GM21717 (cell line): ENCODE results near the gene ING5.
"Not testable (repeated sequence)": the region's sequence is repeated elsewhere in the genome, so short reads cannot be mapped to it uniquely, and the experiment has no call there.

Source experiments
- ATAC-seq: cut with Tn5 transposase; IDR thresholded peaks from one replicate; pipeline ENCODE4 v1.9.1; 2021; ENCODE audit warnings: mild to moderate bottlenecking, moderate library complexity; ENCODE audit not compliant: unreplicated experiment

ING5 gene

DNA sequence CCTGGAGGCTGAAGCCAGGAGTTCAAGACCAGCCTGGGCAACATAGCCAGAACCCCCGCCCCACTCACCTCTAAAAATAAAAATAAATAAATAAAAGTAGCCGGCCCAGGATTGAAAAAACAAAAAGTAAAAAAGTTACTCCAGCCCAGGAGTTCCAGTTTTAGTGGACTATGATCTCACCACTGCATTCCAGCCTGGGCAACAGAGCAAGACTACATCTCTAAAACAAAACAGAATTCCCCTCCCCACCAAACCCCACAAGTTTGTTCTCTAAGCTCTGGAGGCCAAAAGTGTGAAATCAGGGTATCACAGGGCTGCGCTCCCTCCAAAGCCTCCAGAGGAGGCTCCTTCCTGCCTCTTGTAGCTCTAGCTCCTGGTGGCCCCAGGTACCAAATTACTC is 34.3 kb downstream of the ING5 start:
- no peak for ATAC-seq

DNA sequence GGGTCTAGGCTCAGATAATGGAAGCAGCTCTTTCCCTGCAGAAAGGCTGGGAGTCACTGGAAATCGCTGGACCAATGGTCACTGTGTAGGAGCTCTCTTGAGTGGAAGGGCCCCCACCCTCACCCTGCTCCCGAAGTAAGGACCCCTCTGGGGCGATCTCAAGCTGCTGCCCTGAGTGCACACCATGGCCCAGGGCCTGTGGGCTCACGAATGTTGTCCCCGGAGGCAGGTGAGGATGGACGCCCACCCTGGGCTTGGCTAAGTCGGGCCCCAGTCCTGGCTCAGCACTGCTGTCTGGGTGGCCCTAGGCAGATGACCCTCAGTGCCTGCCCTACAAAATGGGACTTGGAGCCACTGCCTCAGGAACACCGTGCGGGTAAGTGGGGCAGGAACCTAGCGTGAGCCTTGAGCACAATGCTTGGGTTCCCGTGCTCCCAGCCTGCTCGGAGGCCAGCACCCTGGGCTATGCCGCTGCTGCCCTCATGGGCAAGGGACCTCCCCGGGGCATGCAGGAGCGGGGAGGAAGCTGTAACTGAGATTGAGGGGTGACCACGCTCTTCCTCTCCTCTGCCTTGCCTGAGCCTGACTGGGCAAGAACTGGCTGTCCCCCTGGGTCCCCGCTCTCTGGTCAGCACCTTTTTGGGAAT is 36.3 kb downstream of the ING5 start:
- ATAC-seq = no peak

DNA sequence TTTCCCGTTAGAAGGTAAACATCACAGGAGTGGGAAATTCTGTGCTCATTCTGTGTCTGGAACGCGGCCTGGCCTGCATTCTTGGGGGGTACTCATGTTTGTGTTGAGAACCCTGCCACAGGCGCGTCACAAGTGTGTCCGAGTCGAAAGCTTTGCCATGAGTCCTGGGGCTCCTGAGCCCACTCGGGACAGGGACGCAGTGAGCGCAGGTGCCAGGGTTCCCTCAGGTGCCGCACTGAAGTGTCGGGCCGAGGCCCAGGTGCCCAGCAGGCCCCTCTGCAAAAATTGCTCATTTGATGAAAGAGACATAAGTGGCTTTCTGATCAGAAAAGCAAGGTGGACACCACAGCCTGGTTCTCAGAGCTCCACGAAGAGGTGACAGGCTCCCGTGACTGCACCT is 37.3 kb downstream of the ING5 start:
- ATAC-seq = no peak

DNA sequence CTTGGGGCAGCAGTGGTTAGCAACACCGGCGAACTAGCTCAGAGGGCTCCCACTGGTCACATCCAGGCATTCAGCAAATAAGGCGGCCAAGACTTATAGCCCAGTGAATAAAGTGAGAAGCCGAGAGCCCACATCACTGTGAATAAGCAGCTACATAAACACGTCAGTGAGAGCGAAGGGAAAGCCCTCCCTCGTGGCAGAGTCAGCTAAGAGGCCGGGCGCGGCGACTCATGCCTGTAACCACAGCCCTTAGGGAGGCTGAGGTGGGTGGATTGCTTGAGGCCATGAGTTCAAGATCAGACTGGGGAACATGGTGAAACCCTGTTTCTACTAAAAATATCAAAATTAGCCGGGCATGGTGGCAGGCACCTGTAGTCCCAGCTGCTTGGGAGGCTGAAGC is 37.8 kb downstream of the ING5 start:
- no peak for ATAC-seq

DNA sequence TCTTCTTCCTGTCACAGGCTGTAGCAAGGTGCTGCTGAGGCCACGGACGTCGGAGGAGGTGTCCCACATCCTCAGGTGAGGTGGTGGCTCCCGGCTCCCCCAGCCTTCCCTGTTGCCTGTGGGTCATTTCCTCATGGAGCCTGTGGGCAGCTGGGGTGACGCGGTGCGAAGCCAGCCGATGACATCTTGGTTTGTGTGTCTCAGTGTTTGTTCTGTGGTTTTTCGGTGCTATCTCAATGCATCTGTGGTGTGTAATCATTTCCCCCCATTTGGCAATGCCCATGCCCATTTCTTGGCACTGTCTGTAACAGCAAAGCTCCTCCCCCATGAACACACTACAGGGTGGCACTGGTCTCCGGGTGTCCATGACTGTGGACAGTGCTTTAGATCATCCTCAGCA is 39.2 kb downstream of the ING5 start:
- ATAC-seq = no peak

DNA sequence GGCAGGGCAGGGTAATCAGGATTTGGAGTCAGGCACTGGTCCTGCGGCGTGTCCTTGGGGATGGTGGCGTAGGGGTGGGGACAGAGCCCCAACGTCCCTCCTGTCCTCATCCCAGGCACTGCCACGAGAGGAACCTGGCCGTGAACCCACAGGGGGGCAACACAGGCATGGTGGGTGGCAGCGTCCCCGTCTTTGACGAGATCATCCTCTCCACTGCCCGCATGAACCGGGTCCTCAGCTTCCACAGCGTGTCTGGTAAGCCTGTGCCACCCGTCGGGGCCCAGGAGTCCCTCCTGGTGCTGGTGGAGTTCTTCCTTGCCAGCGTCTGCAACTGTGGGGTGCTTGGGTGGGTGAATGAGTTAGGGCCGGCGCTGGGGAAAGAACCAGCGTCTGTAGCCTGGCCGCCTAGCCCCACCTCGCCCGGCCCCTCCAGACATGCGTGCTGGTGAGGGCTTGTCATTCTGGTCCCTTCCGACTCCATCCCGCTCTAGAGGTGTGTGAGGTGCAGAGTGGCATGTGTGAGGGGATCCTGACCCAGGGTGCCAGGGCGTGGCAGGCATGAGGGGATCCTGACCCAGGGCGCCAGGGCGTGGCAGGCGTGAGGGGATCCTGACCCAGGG is 40.6 kb downstream of the ING5 start:
- no peak for ATAC-seq

DNA sequence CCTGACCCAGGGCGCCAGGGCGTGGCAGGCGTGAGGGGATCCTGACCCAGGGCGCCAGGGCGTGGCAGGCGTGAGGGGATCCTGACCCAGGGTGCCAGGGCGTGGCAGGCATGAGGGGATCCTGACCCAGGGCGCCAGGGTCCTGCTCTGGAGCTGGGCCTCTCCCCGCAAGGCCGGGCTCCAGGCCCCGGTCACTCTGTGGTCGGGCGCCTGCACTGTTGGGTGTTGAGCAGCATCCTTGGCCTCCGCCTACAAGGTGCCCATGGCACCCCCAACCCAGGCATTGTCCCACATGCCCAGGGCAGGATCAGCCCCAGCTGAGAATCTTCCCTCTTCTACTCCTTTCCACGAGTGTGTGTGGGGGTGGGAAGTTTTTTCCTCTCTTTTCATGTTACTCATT is 41.2 kb downstream of the ING5 start:
- ATAC-seq = not testable (repeated sequence)

DNA sequence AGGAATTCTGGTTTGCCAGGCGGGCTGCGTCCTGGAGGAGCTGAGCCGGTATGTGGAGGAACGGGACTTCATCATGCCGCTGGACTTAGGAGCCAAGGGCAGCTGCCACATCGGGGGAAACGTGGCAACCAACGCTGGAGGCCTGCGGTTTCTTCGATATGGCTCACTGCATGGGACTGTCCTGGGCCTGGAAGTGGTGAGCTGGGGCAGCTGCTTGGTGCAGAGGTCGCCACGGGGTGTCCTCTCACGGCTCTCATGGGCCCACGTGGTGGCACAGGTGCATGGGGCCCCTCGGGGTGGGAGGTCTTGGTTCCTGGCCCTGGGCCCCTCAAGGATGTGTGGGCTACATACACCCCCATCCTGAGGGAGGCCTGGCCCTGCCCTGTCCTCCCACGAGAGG is 41.8 kb downstream of the ING5 start:
- no peak for ATAC-seq

DNA sequence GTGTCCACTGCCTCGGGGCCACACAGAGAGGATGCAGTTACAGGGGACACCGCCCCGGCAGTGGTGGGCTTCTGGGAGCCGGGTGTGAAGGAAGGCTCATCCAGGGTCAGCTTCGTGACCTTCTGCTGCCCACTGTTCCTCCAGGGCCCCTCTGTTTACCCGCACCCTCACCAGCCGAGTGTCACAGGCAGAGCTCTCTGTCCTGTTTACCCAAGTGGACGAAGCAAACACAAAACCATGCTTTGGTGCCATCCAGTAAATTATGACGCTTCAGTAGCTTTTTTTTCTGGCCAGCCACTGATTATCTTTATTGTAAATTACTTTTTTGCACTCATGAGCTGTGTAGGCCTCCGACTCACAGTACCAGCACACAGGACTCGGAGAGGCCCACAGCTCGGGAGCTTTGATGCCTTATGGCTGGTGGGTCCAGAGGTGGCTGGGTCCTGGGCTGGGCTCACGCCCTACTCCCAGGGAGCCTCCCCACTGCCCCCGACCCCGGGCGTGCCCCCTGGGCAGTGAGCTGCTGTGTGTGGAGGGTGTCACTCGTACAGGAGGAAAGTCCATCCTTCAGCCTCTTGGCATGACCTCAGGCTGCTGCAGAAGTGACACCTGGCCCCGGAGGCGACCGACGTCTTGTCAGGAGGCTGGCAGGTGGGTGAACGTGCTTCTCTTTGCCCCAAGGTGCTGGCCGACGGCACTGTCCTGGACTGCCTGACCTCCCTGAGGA is 42.4 kb downstream of the ING5 start:
- ATAC-seq = no peak

DNA sequence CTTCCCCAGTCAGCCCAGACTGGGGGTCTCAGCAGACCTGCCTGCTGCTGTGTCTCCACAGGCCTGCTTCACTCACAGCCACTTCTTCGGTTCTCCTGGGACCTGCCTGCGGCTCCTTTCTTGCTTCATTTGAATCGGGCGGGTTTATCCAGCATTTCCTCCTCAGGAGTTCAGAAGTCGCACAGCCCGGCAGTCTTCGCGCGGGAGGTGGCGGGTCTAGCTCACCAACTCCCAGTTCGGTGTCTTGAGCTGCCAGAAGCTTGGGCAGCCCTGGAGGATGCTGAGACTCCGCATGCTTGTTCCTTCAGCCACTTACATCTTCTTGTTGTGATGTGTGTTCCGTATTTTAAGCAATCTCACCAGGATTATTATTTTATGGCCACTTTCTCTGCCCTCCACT is 43.4 kb downstream of the ING5 start:
- no peak for ATAC-seq

DNA sequence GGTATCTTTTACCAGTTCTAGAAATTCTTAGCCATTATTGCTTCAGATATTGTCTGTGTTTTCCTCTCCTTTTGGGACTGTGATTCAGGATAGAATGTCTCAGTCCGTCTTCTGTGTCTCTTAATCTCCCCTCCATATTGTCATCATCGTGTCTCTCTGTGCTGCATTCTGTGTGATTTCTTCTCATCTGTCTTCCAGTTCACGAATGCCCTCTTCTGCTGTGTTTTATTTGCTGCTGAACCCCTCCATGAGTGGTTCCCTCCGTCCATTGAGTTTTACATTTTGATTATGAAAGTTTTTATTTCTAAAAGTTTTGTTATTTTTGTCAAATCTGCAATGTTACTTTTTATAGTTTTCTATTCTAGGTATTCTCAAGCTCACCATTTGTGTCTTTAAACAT is 44.2 kb downstream of the ING5 start:
- no peak for ATAC-seq

DNA sequence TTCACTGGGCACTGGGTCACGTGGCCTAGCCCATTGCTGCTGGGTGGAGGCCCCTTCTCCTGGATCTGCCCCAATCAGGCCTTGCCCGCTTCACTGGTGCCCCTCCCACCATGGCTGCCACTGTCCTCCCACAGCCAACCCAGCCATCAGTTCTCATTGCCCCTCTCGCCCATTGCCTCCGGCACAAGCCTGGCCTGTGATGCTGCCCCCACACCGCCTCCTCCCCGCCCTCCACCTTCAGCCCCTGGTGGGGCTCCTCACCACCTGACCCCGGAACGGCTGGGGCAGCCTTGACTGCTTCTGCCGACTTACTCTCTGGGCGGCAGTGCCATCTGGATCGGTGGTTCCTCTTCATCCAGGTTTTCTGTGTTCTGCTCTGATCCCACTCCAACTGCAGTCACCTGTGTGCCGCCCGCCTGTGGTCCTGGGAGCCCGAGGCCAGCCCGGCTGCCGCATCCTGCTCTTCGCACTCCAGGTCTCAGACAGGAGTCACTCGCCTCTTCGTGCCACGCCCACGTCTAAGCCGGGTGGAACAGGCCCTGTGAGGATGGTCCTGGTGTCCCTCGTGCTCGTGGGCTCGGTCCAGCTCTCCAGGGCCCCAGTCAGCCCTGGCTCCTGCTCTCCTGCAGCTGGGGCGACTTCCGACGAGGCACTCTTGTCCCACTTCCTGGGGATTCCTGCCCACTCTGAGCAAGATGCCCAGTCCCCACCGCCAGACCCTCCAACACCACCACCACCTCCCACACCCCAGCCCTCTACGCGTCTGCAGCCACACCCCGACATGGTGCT is 46.8 kb downstream of the ING5 start:
- no peak for ATAC-seq

DNA sequence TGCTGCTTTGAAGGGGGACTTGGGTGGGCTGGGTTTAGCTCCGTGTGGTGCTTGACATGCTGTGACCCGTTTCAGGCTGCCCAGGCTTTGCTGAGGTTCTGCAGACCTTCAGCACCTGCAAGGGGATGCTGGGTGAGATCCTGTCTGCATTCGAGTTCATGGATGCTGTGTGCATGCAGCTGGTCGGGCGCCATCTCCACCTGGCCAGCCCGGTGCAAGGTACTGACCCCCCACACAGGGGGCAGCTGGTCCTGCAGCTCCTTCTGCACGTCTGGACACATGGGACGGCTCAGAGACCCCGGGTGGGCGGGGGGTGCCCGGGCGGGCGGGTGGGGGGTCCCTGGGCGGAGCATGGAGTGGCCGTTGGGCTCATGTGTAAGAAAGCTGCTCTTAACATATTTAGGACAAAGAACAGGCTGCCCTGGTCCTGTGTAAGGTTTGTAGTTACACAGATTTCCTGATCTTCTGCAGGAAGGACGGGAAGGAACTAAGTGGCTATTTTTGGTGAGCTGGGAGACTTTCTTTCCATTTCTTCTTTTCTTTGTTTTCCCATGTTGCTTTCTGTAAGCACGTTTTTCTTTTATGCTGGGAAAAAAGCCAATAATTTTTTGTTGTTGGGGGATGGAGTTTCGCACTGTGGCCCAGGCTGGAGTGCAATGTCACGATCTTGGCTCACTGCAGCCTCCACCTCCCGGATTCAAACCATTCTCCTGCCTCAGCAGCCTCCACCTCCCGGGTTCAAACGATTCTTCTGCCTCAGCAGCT is 48.4 kb downstream of the ING5 start:
- ATAC-seq = no peak

DNA sequence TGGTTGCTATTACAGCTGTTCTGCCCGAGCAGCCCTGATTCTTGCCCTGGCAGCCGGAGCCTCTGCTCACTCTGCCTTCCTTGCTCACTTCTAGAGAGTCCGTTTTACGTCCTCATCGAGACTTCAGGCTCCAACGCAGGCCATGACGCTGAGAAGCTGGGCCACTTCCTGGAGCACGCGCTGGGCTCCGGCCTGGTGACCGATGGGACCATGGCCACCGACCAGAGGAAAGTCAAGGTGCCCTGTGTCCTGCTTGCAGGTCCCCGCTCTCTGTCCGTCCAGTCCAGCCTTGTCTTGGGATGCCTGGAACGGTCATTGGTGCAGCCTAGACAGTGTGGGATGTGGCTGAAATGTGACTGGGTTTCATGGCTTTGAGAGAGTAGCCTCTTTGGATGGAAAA is 49.3 kb downstream of the ING5 start:
- ATAC-seq = no peak

DNA sequence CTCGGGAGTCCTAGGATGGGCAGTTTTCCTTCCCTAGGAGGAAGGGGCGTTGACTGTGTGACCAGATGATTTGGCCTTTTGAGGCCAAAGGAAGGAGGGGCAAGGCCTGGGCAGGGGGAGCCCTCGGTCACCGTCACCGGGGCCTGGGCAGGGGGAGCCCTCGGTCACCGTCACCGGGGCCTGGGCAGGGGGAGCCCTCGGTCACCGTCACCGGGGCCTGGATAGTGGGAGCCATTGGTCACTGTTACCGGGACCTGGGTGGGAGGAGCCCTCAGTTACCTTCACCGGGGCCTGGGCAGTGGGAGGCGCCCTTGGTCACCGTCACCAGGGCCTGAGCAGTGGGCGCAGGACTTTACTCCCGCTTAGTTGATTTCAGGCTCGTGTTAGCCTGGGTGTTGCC is 49.9 kb downstream of the ING5 start:
- ATAC-seq = no peak

DNA sequence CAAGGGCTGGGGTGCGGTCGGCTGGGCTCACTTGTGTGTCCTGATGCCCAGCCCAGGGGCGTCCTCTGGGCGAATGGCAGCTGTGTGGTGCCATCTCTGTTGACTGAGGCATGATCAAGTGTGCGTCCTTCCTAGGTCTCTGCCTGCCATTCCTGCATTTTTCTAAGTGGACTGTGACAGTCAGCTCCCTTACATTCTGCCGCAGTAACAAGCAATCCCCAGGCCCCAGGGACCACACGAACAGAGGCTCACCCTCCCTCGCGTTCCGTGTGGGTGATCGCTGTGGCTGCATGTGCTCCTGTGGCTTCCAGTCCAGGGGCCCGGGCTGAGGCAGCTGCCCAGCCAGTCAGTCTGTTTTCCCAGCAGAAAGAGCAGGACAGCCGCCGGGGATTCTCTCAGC is 50.4 kb downstream of the ING5 start:
- no peak for ATAC-seq

DNA sequence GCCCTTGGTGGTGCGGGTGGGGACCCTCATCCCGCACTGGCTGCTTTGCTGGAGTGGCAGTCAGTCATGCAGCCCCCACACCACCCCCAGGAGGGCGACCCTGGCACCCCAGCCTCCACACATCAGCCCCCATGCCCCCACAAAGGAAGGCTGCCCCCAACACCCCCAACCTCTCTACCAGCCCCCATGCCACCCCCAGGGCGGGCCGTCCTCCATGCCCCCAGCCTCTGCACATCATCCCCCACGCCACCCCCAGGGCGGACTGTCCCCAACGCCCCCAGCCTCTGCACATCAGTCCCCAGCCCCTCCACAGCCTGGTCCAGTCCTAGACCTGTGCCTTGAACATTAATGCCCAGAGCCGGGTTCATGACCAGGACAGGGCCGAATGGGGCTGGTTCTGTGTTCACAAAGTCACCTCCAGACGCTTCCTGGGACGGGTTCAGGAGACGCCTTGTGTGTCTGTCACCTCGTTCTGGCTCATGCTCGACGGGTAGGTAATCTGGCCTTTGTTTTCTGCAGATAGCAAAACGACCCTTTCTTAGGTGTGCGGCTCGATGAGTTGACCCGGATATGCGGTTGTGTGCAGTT is 50.9 kb downstream of the ING5 start:
- no peak for ATAC-seq

DNA sequence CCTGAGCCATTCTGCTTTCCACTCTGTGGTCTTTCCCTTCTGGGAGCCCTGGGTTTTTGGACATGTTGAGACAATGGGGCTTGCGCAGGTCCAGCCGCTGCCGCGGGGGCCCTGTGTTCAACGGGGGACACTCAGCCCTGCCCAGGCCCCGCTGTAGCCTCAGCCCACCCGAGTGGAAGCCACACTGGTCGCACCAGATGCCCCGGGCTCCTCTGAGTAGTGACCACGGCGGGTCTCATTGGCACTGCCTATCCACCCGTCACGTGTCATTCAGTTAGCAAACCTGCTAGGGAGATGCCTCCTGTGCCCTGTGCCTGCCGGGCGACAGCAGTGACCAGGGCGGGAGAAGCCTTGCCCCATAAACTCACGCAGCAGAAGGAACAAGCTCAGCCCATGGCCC is 51.7 kb downstream of the ING5 start:
- ATAC-seq = no peak

DNA sequence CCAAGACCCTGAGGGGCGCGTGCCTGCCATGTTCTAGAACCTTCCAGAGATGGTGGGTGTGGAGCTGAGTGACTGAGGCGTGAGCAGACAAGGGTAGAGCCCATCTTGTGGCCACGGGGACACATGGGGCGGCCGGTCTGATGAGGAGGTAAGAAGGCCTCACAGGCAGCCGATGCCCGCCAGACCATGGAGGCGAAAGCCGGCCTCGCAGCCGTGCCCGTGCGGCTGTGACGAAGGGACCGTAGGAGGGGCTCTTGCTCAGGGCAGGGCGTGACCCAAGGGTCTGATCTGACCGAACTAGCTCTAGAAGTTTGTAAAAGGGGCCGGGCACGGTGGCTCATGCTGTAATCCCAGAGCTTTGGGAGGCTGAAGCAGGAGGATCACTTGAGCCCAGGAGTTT is 52.2 kb downstream of the ING5 start:
- ATAC-seq = no peak

DNA sequence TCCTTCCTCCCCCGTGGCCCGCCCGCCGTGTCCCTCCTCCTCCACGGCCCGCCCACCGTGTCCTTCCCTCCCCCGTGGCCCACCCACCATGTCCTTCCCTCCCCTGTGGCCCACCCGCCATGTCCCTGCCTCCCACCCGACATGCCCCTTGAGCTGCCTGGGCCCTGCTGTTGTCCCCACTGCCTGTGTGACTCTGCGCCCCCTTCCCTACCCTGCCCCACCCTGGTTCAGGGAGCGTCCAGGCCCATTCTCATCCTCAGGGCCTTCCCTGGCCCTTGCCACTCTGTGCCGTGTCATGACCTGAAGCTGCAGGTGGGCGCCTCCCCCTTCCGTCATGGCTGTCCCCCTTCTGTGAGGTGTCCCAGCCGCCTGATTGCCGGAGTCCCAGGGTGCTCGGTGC is 53.3 kb downstream of the ING5 start:
- ATAC-seq = no peak

DNA sequence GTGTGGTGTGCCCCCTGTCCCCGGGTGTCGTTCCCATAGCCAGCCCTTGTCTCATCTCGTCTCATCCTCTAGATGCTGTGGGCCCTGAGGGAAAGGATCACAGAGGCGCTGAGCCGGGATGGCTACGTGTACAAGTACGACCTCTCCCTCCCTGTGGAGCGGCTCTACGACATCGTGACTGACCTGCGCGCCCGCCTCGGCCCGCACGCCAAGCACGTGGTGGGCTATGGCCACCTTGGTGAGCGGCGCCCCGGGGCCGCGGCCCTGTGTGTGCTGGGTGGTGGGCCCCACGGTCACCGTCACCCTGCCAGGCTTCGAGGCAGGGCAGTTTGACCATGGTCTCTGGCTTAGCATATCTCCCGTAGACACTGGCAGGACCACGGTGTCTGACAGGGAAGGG is 53.9 kb downstream of the ING5 start:
- ATAC-seq = no peak
